Colonic mucosa (tissue), 4 donors: Measurements from ENCODE around the gene ORAI3. TPM values are rescaled to one million over a fixed set of nuclear protein-coding genes. Genes with fewer than 3 reads are reported as not detected.
"Not testable (repeated sequence)": the region's sequence is repeated elsewhere in the genome, so short reads cannot be mapped to it uniquely, and the experiment has no call there.

ENCODE experiments used
- DNase-seq: peaks from one replicate; pipeline ENCODE4 v3.0.0-alpha.2; 2020
- H3K27ac ChIP-seq: fragments of 200-600 bp; one replicate; pipeline ENCODE4 v1.8.0; 2021
- H3K27me3 ChIP-seq: fragments of 200-600 bp; one replicate; pipeline ENCODE4 v1.8.0; 2021
- H3K36me3 ChIP-seq: fragments of 200-600 bp; one replicate; pipeline ENCODE4 v1.8.0; 2021
- H3K4me1 ChIP-seq: fragments of 200-600 bp; one replicate; pipeline ENCODE4 v1.8.0; 2021; ENCODE audit warnings: mild to moderate bottlenecking
- H3K4me3 ChIP-seq: fragments of 200-600 bp; one replicate; pipeline ENCODE4 v1.8.0; 2021
- H3K9ac ChIP-seq, 2 donors: one replicate each; pipeline ENCODE4 v1.7.0; 2013; ENCODE audit warnings: control low read depth in 2 of 2, low read depth in 2 of 2, low read length in 2 of 2
- H3K9me3 ChIP-seq: fragments of 200-600 bp; one replicate; pipeline ENCODE4 v1.8.0; 2021
- intact Hi-C: fragments of 100-400 bp; cut with DNase I; formaldehyde crosslinking; loops from one replicate; pipeline ENCODE4 v1.14.1; 2022
- total RNA-seq, 2 donors: library from RNA; stranded (reverse); fragmentation: NEBNext Ultra II Directional in 1 of 2; extraction: Animal tissue kit (Norgen Biotek cat#: 25700) in 1 of 2; gene quantifications; one replicate each; pipeline ENCODE4 v1.2.1, GENCODE V29; 2021
- TF ChIP-seq, protein P1 (sequence below): fragments of 200-600 bp; IDR thresholded peaks from one replicate; pipeline ENCODE4 v1.8.0; 2022; ENCODE audit warnings: antibody characterized with exemption, mild to moderate bottlenecking
- donor health status: healthy.
- donor health status: DM: no; HTN: no; CAD: no.
- donor health status: DM: no; HTN: no; CAD: no.

The ORAI3 gene
- total RNA-seq, 2 donors from 2014 or later = 14.3 to 22.1 TPM

DNA sequence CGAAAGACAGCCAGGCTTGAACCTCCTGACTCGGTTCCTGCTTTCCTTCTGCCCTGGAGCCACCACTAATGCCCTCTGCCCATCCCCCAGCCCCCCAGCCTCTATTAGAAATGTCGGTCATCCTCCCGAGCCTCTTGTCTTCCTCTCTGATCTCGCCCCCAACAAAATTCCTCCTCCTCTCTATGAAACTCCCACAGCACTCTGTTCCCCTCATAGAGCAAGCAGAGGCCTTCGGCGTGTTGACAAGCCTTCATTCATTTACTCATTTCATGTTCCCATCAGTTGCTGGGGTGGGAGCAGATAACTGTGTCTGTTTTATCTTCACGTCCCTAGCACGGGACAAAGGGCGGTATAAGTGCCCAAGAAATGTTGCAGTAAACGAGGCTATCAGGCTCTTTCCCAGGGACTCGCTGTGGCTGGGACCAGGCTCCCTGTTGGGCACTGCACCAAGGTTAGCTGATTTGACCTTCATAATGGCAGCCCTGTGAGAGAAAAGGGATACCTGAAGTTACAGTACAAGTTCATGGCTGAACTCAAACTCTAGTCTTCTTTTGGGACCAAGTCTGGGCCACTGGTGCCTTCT, 17.7 kb upstream of the ORAI3 start:
- Histone ChIP-seq H3K9ac (no peak overlapping the region), H3K4me1 (no peaks in the 10 kb centered on the region), H3K27ac (no peak overlapping the region), H3K36me3 (no peaks in the 10 kb centered on the region), H3K4me3 (no peak overlapping the region), H3K9me3 (no peaks in the 10 kb centered on the region), H3K27me3 (no peaks in the 10 kb centered on the region)
- DNase-seq = no peak
- intact Hi-C loops = no loop called here
- TF ChIP-seq, protein P1, sequence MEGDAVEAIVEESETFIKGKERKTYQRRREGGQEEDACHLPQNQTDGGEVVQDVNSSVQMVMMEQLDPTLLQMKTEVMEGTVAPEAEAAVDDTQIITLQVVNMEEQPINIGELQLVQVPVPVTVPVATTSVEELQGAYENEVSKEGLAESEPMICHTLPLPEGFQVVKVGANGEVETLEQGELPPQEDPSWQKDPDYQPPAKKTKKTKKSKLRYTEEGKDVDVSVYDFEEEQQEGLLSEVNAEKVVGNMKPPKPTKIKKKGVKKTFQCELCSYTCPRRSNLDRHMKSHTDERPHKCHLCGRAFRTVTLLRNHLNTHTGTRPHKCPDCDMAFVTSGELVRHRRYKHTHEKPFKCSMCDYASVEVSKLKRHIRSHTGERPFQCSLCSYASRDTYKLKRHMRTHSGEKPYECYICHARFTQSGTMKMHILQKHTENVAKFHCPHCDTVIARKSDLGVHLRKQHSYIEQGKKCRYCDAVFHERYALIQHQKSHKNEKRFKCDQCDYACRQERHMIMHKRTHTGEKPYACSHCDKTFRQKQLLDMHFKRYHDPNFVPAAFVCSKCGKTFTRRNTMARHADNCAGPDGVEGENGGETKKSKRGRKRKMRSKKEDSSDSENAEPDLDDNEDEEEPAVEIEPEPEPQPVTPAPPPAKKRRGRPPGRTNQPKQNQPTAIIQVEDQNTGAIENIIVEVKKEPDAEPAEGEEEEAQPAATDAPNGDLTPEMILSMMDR = no peak

DNA sequence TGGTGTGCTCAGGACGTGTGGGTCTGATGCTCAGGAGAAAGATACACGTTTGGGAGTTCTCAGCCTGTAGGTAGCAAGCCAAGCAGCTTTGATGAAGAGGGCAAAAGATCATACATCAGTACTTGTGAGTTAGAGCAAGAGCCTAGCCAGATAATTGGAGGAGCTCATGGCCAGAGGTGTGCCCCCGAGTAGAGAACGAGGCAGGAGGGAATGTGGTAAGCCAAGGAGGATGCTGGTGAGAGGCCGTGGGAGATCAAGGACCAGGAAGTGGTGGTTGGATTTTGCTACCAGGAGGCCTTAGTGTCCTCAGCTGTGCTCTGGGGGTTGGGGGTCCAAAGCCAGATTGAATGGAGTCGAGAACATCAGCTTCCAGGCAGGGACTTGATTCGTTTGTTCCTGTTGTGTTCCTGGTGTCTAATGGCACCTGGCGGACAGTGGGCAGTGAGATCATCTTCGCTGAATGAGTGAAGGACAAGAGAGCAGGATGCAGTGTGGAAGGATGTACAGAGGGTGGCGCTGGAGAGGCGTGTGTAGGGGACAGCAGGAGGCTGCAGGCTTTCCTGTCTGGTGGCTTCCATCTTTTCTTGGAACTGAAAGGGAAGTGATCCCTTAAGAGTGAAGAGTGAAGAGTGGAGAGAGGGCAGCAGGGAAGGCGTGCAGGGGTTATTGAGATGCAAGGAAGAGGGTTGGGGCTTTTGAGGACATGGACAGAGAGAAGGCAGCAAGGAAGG, 13.9 kb upstream of the ORAI3 start:
- Histone ChIP-seq H3K27me3 (no peaks in the 10 kb centered on the region), H3K4me1 (no peaks in the 10 kb centered on the region), H3K9ac (no peak overlapping the region), H3K9me3 (no peaks in the 10 kb centered on the region), H3K4me3 (no peak overlapping the region), H3K36me3 (no peaks in the 10 kb centered on the region), H3K27ac (no peak overlapping the region)
- intact Hi-C loops = no loop called here
- TF ChIP-seq, protein P1 = peak; percentile 13
- peak; percentile 52 for DNase-seq

DNA sequence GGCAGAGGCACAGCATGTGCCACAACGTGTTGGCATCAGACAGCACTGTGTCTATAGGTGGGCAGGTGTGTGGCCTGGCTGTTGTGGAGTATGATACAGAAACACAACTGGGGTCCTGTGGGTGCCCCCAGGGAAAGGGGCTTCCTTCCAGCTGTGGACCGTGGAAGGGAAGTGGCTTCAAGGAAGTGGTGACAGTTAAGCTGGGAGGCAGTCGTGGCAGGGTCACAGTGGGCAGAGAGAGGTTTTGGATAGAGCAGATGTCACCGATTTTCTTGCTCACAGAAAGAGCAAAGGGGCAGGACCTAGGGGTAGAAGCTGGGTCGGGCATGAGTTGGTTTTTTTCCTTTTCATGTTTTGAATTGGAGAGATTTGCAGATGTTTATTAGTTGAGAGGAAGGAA, 11.2 kb upstream of the ORAI3 start:
- Histone ChIP-seq H3K36me3 (no peaks in the 10 kb centered on the region), H3K9ac (no peak overlapping the region), H3K4me1 (peaks cover 7% of the 10 kb centered on the region), H3K27ac (no peak overlapping the region), H3K9me3 (no peaks in the 10 kb centered on the region), H3K4me3 (no peak overlapping the region), H3K27me3 (no peaks in the 10 kb centered on the region)
- no peak for DNase-seq
- intact Hi-C loops = no loop called here
- TF ChIP-seq, protein P1 = no peak

DNA sequence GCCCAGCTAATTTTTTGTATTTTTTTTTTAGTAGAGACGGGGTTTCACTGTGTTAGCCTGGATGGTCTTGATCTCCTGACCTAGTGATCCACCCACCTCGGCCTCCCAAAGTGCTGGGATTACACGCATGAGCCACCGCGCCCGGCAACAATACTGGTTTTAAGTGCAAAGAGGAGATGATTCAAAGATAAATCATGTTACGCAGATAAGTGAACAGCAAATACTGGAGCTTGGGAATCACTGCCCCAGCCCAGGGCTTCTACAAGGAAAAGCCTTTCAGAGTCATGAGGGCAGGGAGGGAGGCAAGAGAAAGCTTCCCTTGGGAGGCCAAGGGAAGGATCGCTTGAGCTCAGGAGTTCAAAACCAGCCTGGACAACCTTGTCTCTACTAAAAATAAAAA, 9.3 kb upstream of the ORAI3 start:
- H3K4me3 ChIP-seq, DNase-seq, H3K27ac ChIP-seq, H3K9ac ChIP-seq, H3K36me3 ChIP-seq, H3K9me3 ChIP-seq, H3K27me3 ChIP-seq, intact Hi-C loops: not testable (repeated sequence)
- peaks cover 10% of the 10 kb centered on the region for H3K4me1 ChIP-seq

DNA sequence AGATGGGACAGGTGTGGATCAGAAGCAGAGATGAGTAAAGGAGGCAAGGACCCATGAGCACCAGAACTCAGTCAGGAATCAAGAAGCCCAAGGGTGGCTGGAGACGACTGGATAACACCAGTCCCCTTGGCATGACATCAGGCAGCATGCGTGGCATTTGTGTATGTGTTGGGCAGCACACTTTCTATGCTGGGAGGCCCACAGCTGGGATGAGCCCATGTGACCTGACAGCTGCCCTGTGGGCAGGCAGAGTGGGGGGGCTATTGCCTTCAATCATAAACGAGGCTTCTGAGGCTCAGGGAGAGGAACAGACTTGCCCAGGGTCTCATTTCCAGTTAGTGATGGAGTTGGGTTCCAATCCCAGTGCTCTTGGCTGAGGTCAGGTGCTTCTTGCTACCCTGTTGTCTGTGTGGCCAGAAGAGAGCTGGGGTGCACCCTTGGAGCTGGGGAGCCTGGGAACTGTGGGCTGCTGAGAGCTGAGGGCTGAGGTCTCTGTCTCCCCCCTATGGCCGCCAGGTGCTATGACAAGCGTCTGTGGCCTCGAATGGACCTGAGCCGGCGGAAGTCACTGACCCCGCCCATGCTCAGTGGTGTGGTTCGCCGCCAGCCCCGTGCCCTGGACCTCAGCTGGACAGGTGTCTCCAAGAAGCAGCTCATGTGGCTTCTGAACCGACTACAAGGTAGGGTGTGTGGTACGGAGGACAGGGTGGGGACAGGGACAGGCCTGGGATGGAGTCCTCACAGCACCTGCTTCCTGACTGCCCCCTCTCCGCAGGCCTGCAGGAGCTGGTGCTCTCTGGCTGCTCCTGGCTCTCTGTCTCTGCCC, 7.1 kb upstream of the ORAI3 start:
- Histone ChIP-seq H3K4me3 (no peak overlapping the region), H3K27me3 (no peaks in the 10 kb centered on the region), H3K4me1 (peaks cover 10% of the 10 kb centered on the region), H3K27ac (peak overlapping the region; percentile 55), H3K36me3 (no peaks in the 10 kb centered on the region), H3K9me3 (no peaks in the 10 kb centered on the region), H3K9ac (peak overlapping the region in 1 of 2 donors; percentile 32)
- intact Hi-C loops = no loop called here
- TF ChIP-seq, protein P1 = peak; percentile 89
- DNase-seq = peak; percentile 84
